DOHH2 (cell line): ENCODE results near the gene ARL6IP4.

Source experiments
- H3F3A ChIP-seq: fragments of 200-600 bp; sonication (generic), shearing (Covaris generic); 2 replicates; pipeline ENCODE4 v1.6.0; 2016; ENCODE audit warnings: antibody characterized with exemption, mild to moderate bottlenecking; ENCODE audit not compliant: control insufficient read depth, insufficient read depth
- H3K27ac ChIP-seq: fragments of 200-600 bp; sonication (generic); 2 replicates; pipeline ENCODE4 v1.5.1; 2014; ENCODE audit warnings: low read depth, mild to moderate bottlenecking, low read length, moderate library complexity
- H3K27me3 ChIP-seq: fragments of 200-600 bp; sonication (generic); 2 replicates; pipeline ENCODE4 v1.6.1; 2014; ENCODE audit warnings: mild to moderate bottlenecking, low read length, mixed read lengths; ENCODE audit not compliant: control insufficient read depth
- H3K36me3 ChIP-seq: fragments of 200-600 bp; sonication (generic); 2 replicates; pipeline ENCODE4 v1.6.1; 2014; ENCODE audit warnings: mild to moderate bottlenecking, low read length, moderate library complexity, mixed read lengths; ENCODE audit not compliant: control insufficient read depth
- H3K4me1 ChIP-seq: fragments of 200-600 bp; sonication (generic); 2 replicates; pipeline ENCODE4 v1.6.1; 2014; ENCODE audit warnings: mild to moderate bottlenecking, low read length, mixed read lengths; ENCODE audit not compliant: control insufficient read depth
- H3K4me2 ChIP-seq: fragments of 200-600 bp; sonication (generic); 2 replicates; pipeline ENCODE4 v1.6.0; 2014; ENCODE audit warnings: mild to moderate bottlenecking, low read length, moderate library complexity
- H3K4me3 ChIP-seq: fragments of 200-600 bp; sonication (generic); 2 replicates; pipeline ENCODE4 v1.5.1; 2014; ENCODE audit warnings: mild to moderate bottlenecking, low read length, mixed read lengths
- H3K79me2 ChIP-seq: fragments of 200-600 bp; sonication (generic); 2 replicates; pipeline ENCODE4 v1.6.1; 2014; ENCODE audit warnings: mild to moderate bottlenecking, low read length, mixed read lengths; ENCODE audit not compliant: control insufficient read depth
- H3K9me2 ChIP-seq: fragments of 200-600 bp; sonication (generic); replicated peaks from 2 replicates; pipeline ENCODE4 v1.6.1; 2014; ENCODE audit warnings: mild to moderate bottlenecking, low read length, mixed read lengths; ENCODE audit not compliant: control insufficient read depth
- H3K9me3 ChIP-seq: fragments of 200-600 bp; sonication (generic); 2 replicates; pipeline ENCODE4 v1.6.1; 2014; ENCODE audit warnings: antibody characterized with exemption, low read length, mixed read lengths; ENCODE audit not compliant: control insufficient read depth, insufficient read depth
- H4K20me1 ChIP-seq: fragments of 200-600 bp; sonication (generic); 2 replicates; pipeline ENCODE4 v1.6.0; 2014; ENCODE audit warnings: low read depth, mild to moderate bottlenecking, antibody characterized with exemption, low read length, moderate library complexity; ENCODE audit not compliant: control insufficient read depth, insufficient read depth
- CTCF ChIP-seq: fragments of 200-600 bp; sonication (generic); IDR thresholded peaks from one replicate; pipeline ENCODE4 v1.5.1; 2014; ENCODE audit warnings: antibody characterized with exemption, mild to moderate bottlenecking, low read depth, low read length; ENCODE audit not compliant: poor library complexity, severe bottlenecking
- EZH2phosphoT487 ChIP-seq: fragments of 200-600 bp; sonication (generic); IDR thresholded peaks from 2 replicates; pipeline ENCODE4 v1.6.1; 2017; ENCODE audit warnings: borderline replicate concordance, mild to moderate bottlenecking, antibody characterized with exemption, low read length, moderate library complexity, mixed read lengths

Gene ARL6IP4

DNA sequence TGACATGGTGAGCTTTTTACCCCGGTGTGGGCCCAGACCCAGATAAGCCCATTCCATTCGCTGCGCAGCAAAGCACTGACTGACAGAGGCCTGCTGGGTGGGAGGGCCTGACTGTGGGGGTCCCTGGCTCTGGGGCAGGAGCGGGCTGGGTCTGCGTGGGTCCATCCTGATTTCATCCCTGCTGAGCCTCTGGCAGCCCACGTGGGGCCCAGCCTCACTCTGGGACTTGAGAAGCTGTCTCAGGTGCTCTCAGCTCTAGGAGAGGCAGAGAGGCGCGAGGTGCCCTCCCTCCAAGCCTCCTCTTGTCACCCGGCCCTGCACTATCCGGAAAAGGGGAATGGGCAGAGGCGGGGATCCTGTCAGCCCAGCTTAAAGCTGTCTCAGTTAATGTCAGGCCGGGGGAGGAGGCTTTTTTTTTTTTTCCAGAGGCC is 15.1 kb upstream of the ARL6IP4 start:
- Histone ChIP-seq H3K27ac (no peak overlapping the region), H3K9me2 (no peaks in the 10 kb centered on the region), H3F3A (peaks cover 6% of the 10 kb centered on the region), H3K4me1 (peaks cover 15% of the 10 kb centered on the region), H3K36me3 (no peaks in the 10 kb centered on the region), H3K4me3 (no peak overlapping the region; the same call in 1 of the 2 replicates), H3K4me2 (peak overlapping the region; percentile 97), H3K27me3 (no peaks in the 10 kb centered on the region), H3K9me3 (no peaks in the 10 kb centered on the region), H4K20me1 (peaks cover 5% of the 10 kb centered on the region; the same call in 1 of the 2 replicates), H3K79me2 (no peaks in the 10 kb centered on the region)
- TF ChIP-seq EZH2phosphoT487 (no peak), CTCF (no peak)

GRCh38 chr12:122965851-122966742 is 14.4 kb upstream of the ARL6IP4 start, which contains the start of gene ABCB9:
ABCB9 (minus strand) TSS chr12:122966463; CDS start chr12:122960235, 6,228 bp downstream.
- H3K27me3 ChIP-seq = no peaks in the 10 kb centered on the region
- H3F3A ChIP-seq = peaks cover 6% of the 10 kb centered on the region
- no peak within 1 kb of the TSS for H3K27ac ChIP-seq
- no peaks in the 10 kb centered on the region for H3K9me3 ChIP-seq
- peak within 1 kb of the TSS; percentile 97 for H3K4me2 ChIP-seq
- H3K79me2 ChIP-seq = no peaks in the 10 kb centered on the region
- TF ChIP-seq CTCF (no peak), EZH2phosphoT487 (no peak)
- peaks cover 15% of the 10 kb centered on the region for H3K4me1 ChIP-seq
- peaks cover 5% of the 10 kb centered on the region; the same call in 1 of the 2 replicates for H4K20me1 ChIP-seq
- no peaks in the 10 kb centered on the region for H3K36me3 ChIP-seq
- H3K4me3 ChIP-seq = peak within 1 kb of the TSS; percentile 82
- H3K9me2 ChIP-seq = no peaks in the 10 kb centered on the region

GRCh38 chr12:122966743-122967550 is 13.5 kb upstream of the ARL6IP4 start:
- Histone ChIP-seq H3K79me2 (no peaks in the 10 kb centered on the region), H3K4me2 (peak overlapping the region; percentile 97)
- TF ChIP-seq EZH2phosphoT487 = no peak
- TF ChIP-seq CTCF = no peak

More at GRCh38 chr12:122966743-122967550, 13.5 kb upstream of the ARL6IP4 start:
- peaks cover 15% of the 10 kb centered on the region for H3K4me1 ChIP-seq
- H4K20me1 ChIP-seq = peaks cover 5% of the 10 kb centered on the region; the same call in 1 of the 2 replicates
- H3K27me3 ChIP-seq = no peaks in the 10 kb centered on the region
- H3K4me3 ChIP-seq = peak overlapping the region; percentile 82
- peaks cover 6% of the 10 kb centered on the region for H3F3A ChIP-seq
- H3K27ac ChIP-seq = no peak overlapping the region
- H3K9me2 ChIP-seq = no peaks in the 10 kb centered on the region
- no peaks in the 10 kb centered on the region for H3K36me3 ChIP-seq
- H3K9me3 ChIP-seq = no peaks in the 10 kb centered on the region
